ENCODE results near the gene PRAMEF11.
"Not testable (repeated sequence)": the region's sequence is repeated elsewhere in the genome, so short reads cannot be mapped to it uniquely, and the experiment has no call there.

PRAMEF11 gene

GRCh38 chr1:12809933-12810332, 21.3 kb downstream of the PRAMEF11 start:
- H3K4me3 ChIP-seq (ENCODE audit: low read depth, low read length) = no peak overlapping the region
- no peak for TF ChIP-seq CTCF (IDR thresholded peaks at IDR 0.05; ENCODE audit: insufficient read depth, low read depth, low read length, missing control alignments)
- no peak for DNase-seq (ENCODE audit: low read depth)

- no peak for DNase-seq (ENCODE audit: low read depth)
- no peak for TF ChIP-seq CTCF (IDR thresholded peaks at IDR 0.05; ENCODE audit: insufficient read depth, low read depth, low read length, missing control alignments)
- no peak overlapping the region for H3K4me3 ChIP-seq (ENCODE audit: low read depth, low read length)
Observed at GRCh38 chr1:12799730-12800129, 31.5 kb downstream of the PRAMEF11 start.

GRCh38 chr1:12798911-12799310, 32.3 kb downstream of the PRAMEF11 start:
- H3K4me3 ChIP-seq (ENCODE audit: low read depth, low read length) = no peak overlapping the region
- no peak for TF ChIP-seq CTCF (IDR thresholded peaks at IDR 0.05; ENCODE audit: insufficient read depth, low read depth, low read length, missing control alignments)
- DNase-seq (ENCODE audit: low read depth) = no peak

GRCh38 chr1:12791097-12791496, 40.1 kb downstream of the PRAMEF11 start, which contains the start of gene PRAMEF1:
TSS of gene PRAMEF1 (plus strand) at chr1:12791397. CDS start at chr1:12793228, 1,831 bp downstream.
- DNase-seq (ENCODE audit: low read depth); H3K4me3 ChIP-seq (ENCODE audit: low read depth, low read length): not testable (repeated sequence)

- not testable (repeated sequence) for H3K4me3 ChIP-seq (ENCODE audit: low read depth, low read length); DNase-seq (ENCODE audit: low read depth)
Observed at GRCh38 chr1:12784729-12785128, 46.5 kb downstream of the PRAMEF11 start.

- peak; percentile 2 for TF ChIP-seq CTCF (IDR thresholded peaks at IDR 0.05; ENCODE audit: insufficient read depth, low read depth, low read length, missing control alignments)
- DNase-seq (ENCODE audit: low read depth); H3K4me3 ChIP-seq (ENCODE audit: low read depth, low read length): not testable (repeated sequence)
Observed at GRCh38 chr1:12783783-12784182, 47.4 kb downstream of the PRAMEF11 start.

GRCh38 chr1:12781488-12781887, 49.7 kb downstream of the PRAMEF11 start:
- not testable (repeated sequence) for DNase-seq (ENCODE audit: low read depth); H3K4me3 ChIP-seq (ENCODE audit: low read depth, low read length)

GRCh38 chr1:12778907-12779306, 52.3 kb downstream of the PRAMEF11 start:
- DNase-seq (ENCODE audit: low read depth) = no peak
- no peak overlapping the region for H3K4me3 ChIP-seq (ENCODE audit: low read depth, low read length)
- TF ChIP-seq CTCF (IDR thresholded peaks at IDR 0.05; ENCODE audit: insufficient read depth, low read depth, low read length, missing control alignments) = no peak

- no peak overlapping the region for H3K4me3 ChIP-seq (ENCODE audit: low read depth, low read length)
- no peak for TF ChIP-seq CTCF (IDR thresholded peaks at IDR 0.05; ENCODE audit: insufficient read depth, low read depth, low read length, missing control alignments)
- no peak for DNase-seq (ENCODE audit: low read depth)
Observed at GRCh38 chr1:12778061-12778460, 53.1 kb downstream of the PRAMEF11 start.
